Activated gamma-delta T cell treated with Interleukin-2 at 50 U/mL for 16 hours (primary cell): Measurements from ENCODE around the gene FOXP1.
"Not testable (repeated sequence)": the region's sequence is repeated elsewhere in the genome, so short reads cannot be mapped to it uniquely, and the experiment has no call there.

Experiments used
- DNase-seq: peaks from one replicate; pipeline ENCODE4 v3.0.0-alpha.2; 2020

Gene FOXP1

DNA sequence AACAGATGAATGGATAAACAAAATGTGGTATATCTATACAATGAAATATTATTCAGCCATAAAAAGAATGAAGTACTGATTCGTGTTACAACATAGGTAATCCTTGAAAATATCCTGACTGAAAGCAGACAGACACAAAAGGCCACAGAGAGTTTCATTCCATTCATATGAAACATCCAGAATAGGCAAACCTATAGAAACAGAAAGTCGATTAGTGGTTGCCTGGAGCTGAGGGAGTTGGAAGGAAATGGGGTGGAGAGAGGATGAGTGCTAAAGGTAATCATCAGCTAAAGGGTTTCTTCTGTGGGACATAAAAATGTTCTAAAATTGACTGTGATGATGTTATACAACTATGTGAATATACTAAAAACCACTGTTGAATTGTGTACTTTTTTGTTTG is 22.9 kb downstream of the FOXP1 start:
- DNase-seq = no peak

DNA sequence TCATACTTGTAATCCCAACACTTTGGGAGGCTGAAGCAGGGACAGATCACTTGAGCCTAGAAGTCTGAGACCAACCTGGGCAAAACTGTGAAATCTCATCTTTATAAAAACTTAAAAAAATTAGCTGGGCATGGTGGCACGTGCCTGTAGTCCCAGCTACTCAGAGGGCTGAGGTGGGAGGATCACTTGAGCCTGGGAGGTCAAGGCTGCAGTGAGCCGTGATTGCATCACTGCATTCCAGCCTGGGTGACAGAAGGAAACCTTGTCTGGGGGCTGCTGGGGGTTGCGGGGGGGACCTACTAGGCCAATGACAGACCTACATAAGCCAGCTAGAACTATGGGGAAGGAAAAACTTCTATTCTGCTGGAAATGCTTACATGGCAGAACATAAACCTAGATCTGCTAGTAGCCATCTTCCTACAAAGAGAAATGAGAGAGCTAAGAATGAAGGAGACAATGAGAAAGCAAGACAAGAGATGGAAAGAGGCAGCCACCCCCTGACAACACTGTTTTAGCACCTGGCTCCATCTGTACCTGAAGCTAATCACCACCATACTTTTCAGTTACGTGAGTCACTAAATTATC is 23.9 kb downstream of the FOXP1 start:
- DNase-seq = no peak

DNA sequence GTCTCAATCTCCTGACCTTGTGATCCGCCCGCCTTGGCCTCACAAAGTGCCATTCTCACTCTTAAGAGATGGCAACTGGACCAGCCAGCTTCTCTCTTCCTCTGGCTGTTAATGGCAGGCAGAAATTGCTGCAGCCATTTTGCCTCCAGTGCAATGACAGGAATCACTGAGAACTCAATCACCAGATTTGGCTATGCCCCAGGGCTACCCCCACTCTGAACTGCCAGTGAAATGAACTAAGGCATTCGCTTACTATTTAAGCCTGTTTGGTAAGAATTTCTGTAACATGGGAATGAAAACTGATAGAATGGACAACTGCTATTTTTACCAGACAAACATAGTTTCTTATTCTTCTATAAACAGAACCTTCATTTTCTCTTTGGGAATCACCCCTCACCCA is 24.5 kb downstream of the FOXP1 start:
- no peak for DNase-seq

DNA sequence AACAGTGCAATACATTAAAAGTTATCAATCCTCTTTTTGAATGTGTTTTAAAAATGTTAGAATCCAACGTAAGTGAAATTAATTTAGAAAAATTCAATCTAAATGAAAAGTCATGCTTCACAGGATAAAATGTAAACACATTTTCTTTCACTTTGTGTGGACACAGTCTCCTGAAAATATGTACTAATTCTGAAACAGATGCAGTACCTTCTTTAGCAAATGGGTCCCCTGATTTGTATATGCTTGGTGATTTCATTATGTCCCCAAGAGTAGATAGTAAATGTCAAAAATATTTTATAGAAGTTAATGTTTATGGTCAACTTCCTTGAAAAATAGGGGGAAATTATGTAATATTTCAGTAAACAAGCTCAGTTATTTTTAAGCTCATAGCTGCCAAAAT is 28.9 kb downstream of the FOXP1 start:
- DNase-seq = no peak

DNA sequence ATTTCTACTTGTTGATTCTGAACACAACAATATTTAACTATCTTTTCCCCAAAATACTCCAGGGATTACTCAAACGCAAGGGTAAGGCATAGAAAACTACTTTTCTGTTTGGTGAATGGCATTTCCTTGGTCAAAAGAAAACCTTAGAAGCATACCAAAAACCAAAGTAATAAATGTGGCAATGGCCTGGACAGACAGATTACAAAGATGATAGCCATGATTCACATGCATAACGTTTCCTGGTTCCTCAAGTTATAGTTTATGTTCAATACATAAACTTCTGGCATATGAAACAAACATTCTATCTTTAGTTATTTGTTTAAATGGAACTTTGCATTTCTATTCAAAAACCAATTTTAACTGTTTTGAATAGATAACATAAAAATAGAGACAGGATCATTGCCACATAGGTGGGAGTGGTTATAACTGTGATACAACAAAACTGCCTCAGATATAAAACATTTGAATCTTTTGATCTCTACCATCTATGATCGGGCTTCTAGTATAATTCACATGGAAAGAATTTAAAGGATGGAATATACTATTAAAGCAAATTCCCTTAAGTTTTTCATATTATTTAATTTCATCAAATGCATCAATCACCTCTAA is 32.1 kb downstream of the FOXP1 start:
- DNase-seq = no peak

DNA sequence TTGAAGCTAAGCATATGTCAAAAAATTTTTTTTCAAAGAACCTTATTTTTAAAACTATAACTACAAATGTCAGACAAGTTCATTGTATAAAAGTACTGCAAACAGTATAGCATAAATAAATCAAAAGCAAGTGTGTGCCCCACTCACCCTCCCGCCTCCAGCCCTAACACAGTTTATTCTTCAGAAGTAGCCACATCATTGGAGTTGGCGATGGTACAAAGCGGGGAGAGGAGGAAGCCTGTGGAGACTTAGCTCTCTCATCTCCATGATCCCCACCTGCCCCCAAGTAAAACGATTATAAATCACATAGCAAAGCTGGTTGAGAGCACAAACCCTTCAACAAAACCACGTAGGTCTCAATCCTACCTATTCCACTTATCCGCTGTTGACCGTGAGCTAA is 33.6 kb downstream of the FOXP1 start:
- DNase-seq = no peak

DNA sequence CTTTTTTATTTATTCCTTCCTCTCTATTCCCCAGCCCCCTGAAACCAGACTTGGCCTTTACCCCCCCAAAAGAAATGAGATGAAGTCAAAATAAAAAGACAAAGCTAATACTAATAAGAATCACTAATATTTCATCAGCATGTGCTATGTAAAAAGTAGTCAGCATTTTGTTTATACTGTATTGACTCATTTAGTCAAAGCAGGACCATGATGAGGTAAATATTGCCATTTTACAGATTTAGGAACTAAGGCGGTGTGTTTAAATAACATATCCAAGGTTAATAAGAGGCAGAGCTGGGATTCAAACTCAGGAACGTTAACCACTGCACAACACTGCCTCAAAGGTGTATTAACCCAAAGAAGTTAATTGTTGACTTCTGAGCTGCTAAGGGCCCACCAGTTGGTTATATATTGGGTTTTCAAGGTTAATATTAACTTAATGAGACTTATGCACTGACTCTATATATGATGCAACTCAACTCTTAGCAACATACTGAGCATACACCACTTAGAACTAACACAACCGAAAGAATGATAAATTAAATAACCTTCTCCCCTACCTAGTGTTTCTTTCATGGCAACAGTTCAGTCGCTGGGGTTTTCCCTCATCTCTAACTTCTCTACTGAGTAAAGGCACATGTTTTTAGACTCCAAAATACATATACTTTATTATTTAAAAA is 34.7 kb downstream of the FOXP1 start:
- DNase-seq = no peak

DNA sequence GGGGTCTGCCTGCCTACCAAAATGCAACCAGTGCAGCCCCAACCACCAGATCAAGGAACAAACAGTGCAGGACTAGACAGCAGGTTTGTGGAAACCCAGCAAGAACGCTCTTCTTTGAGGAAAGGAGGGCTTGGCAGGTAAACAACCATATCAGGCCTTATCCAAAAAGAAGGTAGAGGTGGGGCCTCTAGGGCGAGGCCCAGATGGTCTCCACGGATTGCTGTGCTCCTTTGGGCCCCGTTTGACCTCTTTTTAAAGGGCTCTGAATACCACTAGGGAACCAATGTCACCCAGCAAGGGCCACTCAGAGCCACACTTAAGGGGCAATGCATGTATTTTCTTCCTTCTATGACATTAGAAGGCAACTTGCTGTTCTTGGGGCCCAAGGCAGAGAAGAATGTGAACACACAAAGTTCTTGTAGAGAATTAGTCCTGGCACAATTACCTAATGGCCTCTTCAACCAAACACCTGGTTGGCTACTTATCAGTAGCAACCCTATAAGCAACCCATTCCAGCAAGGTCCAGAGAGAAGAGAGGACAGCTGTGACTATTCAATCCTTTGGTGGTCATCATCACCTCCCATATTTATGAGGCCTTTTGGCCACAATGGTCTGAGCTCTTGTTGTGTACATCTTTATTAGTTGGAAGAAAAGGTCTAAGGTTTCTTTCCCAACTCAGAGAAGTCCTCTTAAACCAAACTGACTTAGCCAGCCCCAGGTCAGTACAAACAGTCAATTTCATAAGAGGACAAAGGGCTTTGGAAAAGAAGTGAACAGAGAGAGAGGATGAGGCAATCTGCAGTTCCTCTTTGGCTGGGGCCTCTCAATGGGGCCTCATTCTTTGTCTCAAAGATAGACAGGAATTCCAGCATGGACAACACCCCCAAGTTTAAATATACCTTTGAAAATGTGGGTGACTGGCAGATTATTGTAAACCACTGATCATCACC is 36.0 kb downstream of the FOXP1 start:
- DNase-seq = no peak

DNA sequence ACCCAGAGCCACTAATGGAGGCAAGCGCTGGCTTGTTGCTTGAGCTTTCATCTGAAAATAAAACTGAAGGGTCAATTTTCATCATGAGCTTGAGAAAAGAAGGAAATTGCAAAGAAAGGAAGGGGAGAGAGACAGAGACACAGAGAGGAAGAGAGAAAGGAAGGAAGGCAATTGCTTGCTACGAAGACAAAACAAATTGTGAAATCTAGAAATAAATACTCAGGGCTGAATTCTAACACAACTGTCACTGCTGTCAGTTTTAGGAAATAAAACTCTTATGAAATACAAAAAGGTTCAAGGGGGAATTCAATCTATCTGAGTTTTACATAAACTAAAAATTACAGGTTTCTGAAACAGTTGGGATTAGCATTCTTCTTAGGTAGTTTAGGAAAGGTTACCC is 36.7 kb downstream of the FOXP1 start:
- DNase-seq = no peak

DNA sequence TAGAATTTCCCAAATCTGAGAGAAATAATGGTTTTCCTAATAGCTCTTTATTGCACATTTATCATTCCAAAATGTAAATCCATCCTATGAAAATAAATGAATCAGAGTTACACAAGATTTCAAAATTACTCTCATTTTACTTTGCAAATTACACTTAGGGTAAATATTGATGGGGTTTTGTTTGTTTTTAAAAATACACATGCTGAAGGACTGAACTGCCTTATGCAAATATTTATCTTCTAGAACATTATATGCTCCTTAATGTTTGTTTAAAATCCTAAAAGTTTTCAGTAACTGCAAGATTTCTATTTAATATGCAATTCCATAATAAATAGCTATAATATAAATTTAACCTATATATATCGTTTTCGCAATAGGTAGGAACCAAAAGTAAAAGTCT is 38.2 kb downstream of the FOXP1 start:
- no peak for DNase-seq

DNA sequence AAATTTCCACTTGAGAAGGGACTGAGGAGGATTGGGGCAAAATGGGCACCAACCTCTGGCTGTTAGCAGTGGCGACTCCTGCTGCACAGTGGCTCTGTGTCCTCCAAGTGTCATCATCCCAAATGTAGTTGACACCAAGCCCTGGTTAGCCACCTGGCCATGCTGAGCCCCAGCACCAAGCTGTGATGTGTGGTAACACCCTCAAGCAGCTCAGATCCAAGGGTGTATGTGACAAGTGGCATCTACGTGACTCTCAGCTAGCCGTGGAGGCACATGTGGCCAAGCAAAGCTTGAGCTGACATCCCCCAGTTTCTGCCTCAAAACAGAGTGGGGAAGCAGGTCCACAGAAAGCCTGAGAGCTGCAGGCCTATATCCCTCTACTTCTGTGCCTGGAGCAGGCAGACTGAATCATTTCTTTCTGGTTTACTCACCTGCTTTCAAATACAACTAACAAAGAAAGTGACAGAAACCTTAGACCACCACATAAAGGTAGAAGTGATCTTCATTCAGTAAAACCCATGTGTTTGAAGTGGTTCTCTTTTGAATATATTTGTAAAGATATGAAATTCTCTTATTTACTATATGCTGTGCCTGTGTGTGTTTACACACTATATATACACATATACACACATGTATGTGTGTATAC is 40.0 kb downstream of the FOXP1 start:
- DNase-seq = no peak

DNA sequence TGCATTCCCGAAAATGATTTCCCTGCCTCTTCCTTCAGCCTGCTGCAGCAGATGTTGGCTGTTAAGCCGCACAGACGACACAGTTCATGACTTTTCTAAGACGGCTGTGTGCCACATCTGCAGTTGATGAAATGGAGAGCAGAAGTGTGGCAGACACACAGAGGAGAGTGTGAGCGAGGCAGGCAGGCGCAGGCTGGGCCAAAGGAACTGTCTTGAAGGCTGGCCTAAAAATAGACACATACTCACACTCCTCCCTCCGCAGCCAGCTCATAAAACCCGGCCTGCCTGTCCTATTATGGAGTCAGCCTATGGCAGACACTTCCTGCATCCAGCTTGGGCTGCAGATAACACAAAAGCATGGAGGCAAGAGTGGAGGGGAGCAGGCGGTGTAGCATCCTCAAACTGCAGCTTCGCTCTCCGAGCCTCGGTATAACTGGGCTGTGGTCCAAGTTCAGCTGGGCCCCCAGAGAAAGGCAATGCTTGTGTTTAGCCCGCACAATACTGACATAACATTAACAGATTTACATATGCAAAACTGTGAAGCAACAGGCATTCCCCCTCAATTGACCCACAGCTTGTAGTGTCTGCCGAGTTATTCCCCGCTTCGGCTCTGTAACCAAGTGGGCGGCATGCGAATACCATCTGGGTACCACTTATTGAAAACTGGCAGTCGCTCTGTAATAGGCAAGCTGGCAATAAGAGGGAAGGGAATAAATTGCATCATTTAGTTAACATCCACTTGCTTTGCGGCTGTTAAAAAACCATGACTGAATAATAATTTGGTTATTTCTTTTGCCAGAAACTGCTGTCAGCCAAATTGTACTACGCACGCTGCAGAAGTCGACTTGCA is 40.8 kb downstream of the FOXP1 start:
- DNase-seq = no peak

DNA sequence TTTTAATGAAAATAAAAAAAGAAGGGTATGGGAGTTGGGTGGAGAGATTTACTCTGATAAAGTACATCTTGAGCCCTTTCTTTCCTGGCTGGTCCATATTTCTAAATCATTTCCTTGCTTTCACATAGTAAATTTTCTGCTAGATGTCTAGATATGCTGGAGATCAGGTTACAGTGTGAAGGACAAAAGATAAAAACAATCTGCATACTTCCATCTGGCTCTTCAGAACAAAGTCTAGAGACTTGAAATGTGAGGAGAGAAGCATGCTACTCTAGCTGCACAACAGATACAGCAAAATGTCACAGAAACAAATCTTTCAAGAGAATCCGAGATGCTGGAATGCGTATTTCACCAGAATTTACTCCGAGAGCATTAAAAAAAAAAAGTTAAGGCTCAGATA is 42.2 kb downstream of the FOXP1 start:
- no peak for DNase-seq

DNA sequence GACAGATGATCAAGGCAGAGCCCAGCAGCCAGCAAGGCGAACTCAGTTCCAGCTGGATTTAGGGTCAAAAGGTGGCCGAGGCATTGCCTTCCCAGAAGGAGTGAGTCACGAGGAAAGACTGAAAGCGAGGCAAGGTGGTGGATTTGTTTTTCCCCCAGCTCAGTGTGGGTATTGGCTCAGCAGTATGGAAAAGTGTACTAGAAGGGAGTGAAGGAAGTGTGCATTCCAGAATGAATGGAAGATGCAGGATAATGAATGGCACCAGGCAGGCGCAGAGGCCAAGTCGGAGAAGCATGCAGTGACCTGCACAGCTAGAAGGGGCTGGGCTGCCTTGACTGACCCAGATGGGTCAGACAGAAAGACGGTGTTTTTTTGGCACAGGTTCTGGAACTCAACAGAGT is 46.3 kb downstream of the FOXP1 start:
- no peak for DNase-seq

DNA sequence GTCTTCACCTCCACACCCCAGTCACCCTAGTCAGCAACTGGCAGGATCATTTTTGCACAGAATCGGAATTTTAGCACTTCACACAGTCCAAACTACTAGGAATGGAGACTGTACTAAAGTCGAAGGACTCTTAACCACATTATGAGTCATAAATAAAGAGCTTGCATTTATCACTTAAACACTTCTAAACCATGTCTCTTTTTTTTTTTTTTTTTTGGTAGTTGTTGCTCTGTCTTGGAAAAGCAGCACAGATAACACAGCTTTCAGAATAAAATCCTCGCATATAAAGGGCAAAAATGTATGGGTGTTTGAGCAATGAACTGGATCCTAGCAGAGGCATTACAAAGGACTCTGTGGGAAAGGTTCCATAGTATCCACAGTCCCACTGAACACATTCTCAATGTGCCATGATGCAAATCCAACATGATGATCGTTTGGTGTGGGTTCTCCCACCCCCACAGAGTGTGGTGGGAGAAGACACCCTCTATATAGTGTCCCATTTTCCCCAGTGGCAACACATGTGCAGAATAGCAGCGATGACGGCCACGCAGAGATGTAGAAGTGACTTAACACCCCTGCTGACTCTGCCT is 47.1 kb downstream of the FOXP1 start:
- no peak for DNase-seq

DNA sequence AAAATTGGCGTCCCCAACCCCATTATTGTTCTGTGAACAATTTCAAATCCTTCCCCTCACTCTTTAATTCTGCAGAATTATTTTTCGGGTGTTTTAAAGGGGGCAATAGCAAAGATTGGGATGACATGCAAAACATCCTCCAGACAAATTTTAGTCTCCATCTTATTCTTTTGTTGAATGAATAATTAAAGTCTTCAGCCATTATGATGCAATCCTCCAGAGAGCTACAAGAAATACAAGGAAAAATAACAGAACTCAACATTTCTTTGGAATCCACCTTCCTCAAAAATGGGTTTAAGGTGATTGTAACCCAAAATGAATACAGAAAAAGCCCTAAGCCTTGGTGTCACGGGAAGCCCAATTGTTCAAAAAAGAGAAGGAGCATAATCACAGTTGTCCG is 49.9 kb downstream of the FOXP1 start:
- DNase-seq = no peak

DNA sequence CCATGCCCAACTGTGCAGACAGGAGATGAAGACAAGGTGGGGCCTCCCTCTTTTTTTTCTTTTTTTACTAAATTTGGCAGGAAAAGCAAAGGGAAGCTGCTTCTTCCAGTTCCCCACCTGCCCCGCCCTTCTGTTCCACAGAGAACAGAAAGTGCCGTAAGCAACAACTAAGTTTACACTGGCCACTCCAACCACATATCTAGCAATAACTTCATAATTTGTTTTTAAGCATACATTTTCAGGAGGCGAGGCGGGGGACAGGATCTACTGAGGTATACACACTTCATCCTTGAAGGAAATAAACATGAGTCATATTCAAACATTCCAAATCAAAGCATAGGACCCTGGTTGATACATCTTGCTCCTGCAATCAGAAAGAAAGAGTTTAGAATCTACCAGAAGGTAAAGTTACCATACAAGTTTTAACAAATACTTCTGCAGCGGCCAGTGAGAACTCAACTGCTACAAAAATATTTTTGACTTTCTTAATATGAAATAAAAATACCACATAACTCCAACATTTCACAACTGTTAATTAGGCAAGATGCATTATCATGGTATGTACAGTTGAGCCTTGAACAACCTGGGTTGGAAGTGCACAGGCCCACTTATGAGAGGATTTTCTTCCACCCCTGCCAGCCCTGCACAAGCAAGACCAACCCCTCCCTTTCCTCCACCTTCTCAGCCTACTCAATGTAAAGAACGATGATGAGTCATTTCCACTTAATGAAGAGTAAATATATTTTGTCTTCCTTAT is 50.7 kb downstream of the FOXP1 start:
- DNase-seq = no peak

DNA sequence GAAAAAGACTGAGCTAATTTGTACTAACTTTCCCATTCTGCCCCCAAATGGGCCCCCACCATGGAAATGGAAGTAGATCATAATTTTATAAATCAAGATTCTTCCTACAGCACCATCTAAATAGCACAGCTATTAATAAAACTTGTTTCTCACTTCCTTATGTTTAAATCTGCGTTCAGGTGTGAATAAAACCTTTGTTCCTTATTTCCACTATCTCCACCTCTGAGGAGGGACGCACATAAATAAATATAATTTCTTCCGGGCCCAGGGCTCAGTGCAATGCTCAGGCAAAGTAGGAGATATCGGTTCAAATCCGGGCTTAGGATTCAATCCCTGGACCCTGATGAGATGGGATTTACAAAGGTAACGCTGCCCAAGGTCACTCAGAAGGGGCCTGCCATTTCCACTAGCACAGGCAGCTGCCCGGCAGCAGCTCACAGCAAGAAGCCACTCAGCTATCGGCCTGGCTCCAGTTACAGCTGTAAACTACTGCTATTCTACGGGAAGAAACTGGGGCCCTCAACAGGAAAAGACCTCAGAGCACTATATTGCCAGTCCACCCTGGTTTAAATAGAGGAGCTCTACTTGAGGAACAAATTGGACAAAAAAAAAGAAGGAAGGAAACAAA is 52.5 kb downstream of the FOXP1 start:
- no peak for DNase-seq

DNA sequence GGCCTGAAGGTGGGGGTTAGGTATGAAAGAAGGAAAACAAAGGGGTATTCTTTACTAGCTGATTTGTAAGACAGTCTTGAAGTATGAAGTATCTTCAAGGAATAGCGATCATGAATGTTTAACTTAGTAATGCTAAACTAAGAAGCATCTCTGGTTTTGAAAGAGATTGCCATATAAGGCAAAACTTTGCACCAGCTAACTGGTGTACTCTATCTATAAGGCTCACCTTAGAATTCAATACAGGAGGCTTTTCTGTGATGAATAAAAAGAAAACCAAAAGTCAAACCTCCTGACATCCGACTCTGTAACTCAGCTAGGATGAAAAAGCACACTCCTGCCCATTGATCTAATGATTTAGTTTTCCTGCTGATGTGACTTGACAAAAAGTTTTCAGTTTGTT is 54.7 kb downstream of the FOXP1 start:
- DNase-seq = no peak

DNA sequence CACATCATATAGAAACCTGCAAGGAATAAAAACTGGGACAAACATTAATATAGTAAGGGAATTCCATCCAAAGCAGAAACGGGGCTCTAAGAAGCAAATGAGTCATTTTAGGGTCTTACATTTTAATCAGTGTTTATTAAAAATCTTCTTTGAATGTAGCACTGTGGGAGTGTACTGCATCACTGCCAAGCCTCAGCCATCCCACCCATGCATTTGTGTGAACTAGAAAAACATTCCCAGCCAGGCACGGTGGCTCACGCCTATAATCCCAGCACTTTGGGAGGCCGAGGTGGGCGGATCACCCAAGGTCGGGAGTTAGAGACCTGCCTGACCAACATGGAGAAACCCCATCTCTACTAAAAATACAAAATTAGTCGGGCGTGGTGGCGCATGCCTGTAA is 57.1 kb downstream of the FOXP1 start:
- not testable (repeated sequence) for DNase-seq
